SU-DHL-6 (cell line): Measurements from ENCODE around the gene B3GALT6.

ENCODE experiments used
- H2AFZ ChIP-seq: fragments of 200-600 bp; sonication (generic); 2 replicates; pipeline ENCODE4 v1.6.1; 2014; ENCODE audit warnings: low read depth, mild to moderate bottlenecking, moderate library complexity, mixed read lengths, antibody characterized with exemption, low read length; ENCODE audit not compliant: severe bottlenecking
- H3F3A ChIP-seq: fragments of 200-600 bp; shearing (Covaris generic); 2 replicates; pipeline ENCODE4 v1.6.0; 2016; ENCODE audit warnings: antibody characterized with exemption, mild to moderate bottlenecking; ENCODE audit not compliant: insufficient read depth
- H3K27ac ChIP-seq: fragments of 200-600 bp; sonication (generic); 2 replicates; pipeline ENCODE4 v1.5.1; 2016; ENCODE audit warnings: low read depth, mild to moderate bottlenecking, low read length, moderate library complexity, mixed read lengths
- H3K27me3 ChIP-seq: fragments of 200-600 bp; sonication (generic), shearing (Covaris generic); 2 replicates; pipeline ENCODE4 v1.6.0; 2014; ENCODE audit warnings: mild to moderate bottlenecking, low read length
- H3K36me3 ChIP-seq: fragments of 200-600 bp; sonication (generic); 2 replicates; pipeline ENCODE4 v1.6.1; 2014; ENCODE audit warnings: mild to moderate bottlenecking, low read length, mixed read lengths
- H3K4me2 ChIP-seq: fragments of 300-600, 200-600 bp; shearing (Covaris generic), sonication (generic); 2 replicates; pipeline ENCODE4 v1.6.0; 2014; ENCODE audit warnings: low read length, low read depth, mild to moderate bottlenecking; ENCODE audit not compliant: poor library complexity, severe bottlenecking
- H3K4me3 ChIP-seq: fragments of 200-600 bp; sonication (generic); 2 replicates; pipeline ENCODE4 v1.5.1; 2014; ENCODE audit warnings: antibody characterized with exemption, low read length, mild to moderate bottlenecking, mixed read lengths; ENCODE audit not compliant: insufficient read depth, poor library complexity, severe bottlenecking
- H3K79me2 ChIP-seq: fragments of 200-600 bp; sonication (generic); 2 replicates; pipeline ENCODE4 v1.6.1; 2014; ENCODE audit warnings: mild to moderate bottlenecking, low read length, moderate library complexity; ENCODE audit not compliant: insufficient read depth
- H3K9ac ChIP-seq: fragments of 200-600 bp; sonication (generic); 2 replicates; pipeline ENCODE4 v1.7.0; 2014; ENCODE audit warnings: mild to moderate bottlenecking, low read length
- H3K9me2 ChIP-seq: fragments of 200-600 bp; sonication (generic); replicated peaks from 2 replicates; pipeline ENCODE4 v1.6.1; 2014; ENCODE audit warnings: low read length; ENCODE audit not compliant: insufficient read depth
- H3K9me3 ChIP-seq: fragments of 200-600 bp; sonication (generic); 2 replicates; pipeline ENCODE4 v1.6.1; 2014; ENCODE audit warnings: low read length, mixed read lengths; ENCODE audit not compliant: insufficient read depth
- H4K20me1 ChIP-seq: fragments of 200-600 bp; sonication (generic); 2 replicates; pipeline ENCODE4 v1.6.1; 2014; ENCODE audit warnings: low read depth, mild to moderate bottlenecking, antibody characterized with exemption, low read length, moderate library complexity, mixed read lengths
- CTCF ChIP-seq: fragments of 200-600 bp; sonication (generic); IDR thresholded peaks from one replicate; pipeline ENCODE4 v1.5.1; 2017; ENCODE audit warnings: antibody characterized with exemption, mild to moderate bottlenecking, low read length, moderate library complexity; ENCODE audit not compliant: insufficient read depth, poor library complexity, severe bottlenecking
- EZH2phosphoT487 ChIP-seq: fragments of 200-600 bp; sonication (generic), shearing (Covaris generic); conservative IDR thresholded peaks from 2 replicates; pipeline ENCODE4 v1.6.1; 2018; ENCODE audit warnings: mild to moderate bottlenecking, antibody characterized with exemption, low read length, moderate library complexity, mixed read lengths

B3GALT6 gene

GRCh38 chr1:1259540-1259939 lies 27.5 kb downstream of the B3GALT6 start:
- Histone ChIP-seq H3K27ac (no peak overlapping the region), H4K20me1 (no peaks in the 10 kb centered on the region), H3K9ac (no peak overlapping the region), H3K4me3 (no peak overlapping the region), H3F3A (no peaks in the 10 kb centered on the region), H2AFZ (no peak overlapping the region), H3K9me3 (no peaks in the 10 kb centered on the region), H3K27me3 (no peaks in the 10 kb centered on the region), H3K4me2 (no peak overlapping the region), H3K79me2 (no peaks in the 10 kb centered on the region; the same call in none of the 2 replicates), H3K9me2 (no peaks in the 10 kb centered on the region), H3K36me3 (no peaks in the 10 kb centered on the region)
- no peak for TF ChIP-seq CTCF
- TF ChIP-seq EZH2phosphoT487, result no peak

GRCh38 chr1:1259951-1260600 lies 28.0 kb downstream of the B3GALT6 start:
- Histone ChIP-seq H3K27me3 (no peaks in the 10 kb centered on the region), H2AFZ (no peak overlapping the region), H3K9me3 (no peaks in the 10 kb centered on the region), H3K36me3 (no peaks in the 10 kb centered on the region), H3K4me3 (no peak overlapping the region), H3K9me2 (no peaks in the 10 kb centered on the region), H3F3A (no peaks in the 10 kb centered on the region), H3K4me2 (no peak overlapping the region), H3K9ac (no peak overlapping the region), H3K79me2 (no peaks in the 10 kb centered on the region; the same call in none of the 2 replicates), H3K27ac (no peak overlapping the region), H4K20me1 (no peaks in the 10 kb centered on the region)
- no peak for TF ChIP-seq EZH2phosphoT487
- no peak for TF ChIP-seq CTCF

GRCh38 chr1:1260843-1261560 lies 29.0 kb downstream of the B3GALT6 start:
- Histone ChIP-seq H3K27ac (no peak overlapping the region), H3K4me2 (no peak overlapping the region), H3K27me3 (no peaks in the 10 kb centered on the region), H3K36me3 (no peaks in the 10 kb centered on the region), H3K9me3 (no peaks in the 10 kb centered on the region), H3K79me2 (no peaks in the 10 kb centered on the region; the same call in none of the 2 replicates), H3F3A (no peaks in the 10 kb centered on the region), H2AFZ (no peak overlapping the region), H3K9me2 (no peaks in the 10 kb centered on the region), H4K20me1 (no peaks in the 10 kb centered on the region), H3K4me3 (no peak overlapping the region), H3K9ac (no peak overlapping the region)
- no peak for TF ChIP-seq CTCF
- TF ChIP-seq EZH2phosphoT487, result no peak
